ENCODE measurements around the gene PRR7.

Gene PRR7

DNA sequence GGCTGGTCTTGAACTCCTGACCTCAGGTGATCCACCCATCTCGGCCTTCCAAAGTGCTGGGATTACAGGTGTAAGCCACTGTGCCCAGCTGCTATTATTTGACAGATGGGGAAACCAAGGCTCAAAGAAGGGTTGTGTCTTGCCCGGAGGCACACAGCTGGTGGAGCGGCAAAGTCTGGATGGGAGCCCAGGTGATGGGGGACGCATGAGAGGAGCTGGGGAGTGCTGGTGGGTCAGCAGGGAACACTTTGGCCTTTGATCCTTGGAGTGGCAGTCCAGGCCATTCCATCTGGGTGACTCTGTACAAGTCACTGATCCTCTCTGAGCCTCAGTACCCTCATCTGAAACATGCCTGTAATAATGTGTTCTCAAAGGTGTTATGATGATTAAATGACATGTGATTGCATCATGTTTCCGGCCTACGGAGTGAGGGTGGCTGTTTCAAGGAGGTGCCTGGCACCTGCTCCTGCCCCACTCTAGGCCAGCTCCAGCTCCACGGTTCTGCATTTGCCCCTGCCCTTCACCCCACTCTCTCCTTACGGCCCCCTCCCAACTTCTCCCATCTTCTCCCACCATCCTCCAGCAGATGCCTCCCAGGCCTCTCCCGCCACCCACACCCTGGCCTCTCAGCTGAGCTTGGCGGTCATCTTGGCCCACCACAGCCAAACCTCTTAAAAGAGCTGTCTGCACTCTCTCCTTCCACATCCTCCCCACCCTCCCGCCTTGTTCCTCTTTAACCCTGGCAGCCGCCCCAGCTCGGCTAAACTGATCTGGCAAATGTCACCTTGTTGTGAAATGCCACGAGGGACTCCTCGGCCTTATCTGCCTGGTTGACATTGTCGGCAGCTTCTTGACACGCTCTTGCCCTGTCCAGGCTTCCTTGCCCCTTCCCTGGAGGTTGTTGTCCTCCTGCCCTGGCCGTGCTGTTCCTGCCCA, 32.4 kb downstream of the PRR7 start (continued):
- TF ChIP-seq KLF17 (tag by site-specific recombination; IDR thresholded peaks at IDR 0.05) (no peak), ZNF544 (tag by site-specific recombination; IDR thresholded peaks at IDR 0.05) (no peak), ZNF221 (tag by site-specific recombination; IDR thresholded peaks at IDR 0.05; ENCODE audit: borderline replicate concordance) (no peak), ZNF701 (tag by site-specific recombination; IDR thresholded peaks at IDR 0.05) (no peak), ZNF629 (tag by site-specific recombination; IDR thresholded peaks at IDR 0.05) (0 out of 2 replicates have a peak, but pooled peaks have one; percentile 20), TRIM28 (IDR thresholded peaks at IDR 0.05; ENCODE audit: borderline replicate concordance, low read length) (no peak), ZNF433 (tag by site-specific recombination; IDR thresholded peaks at IDR 0.05; ENCODE audit: low read depth) (no peak), ZNF280D (tag by site-specific recombination; IDR thresholded peaks at IDR 0.05) (no peak), ZNF140 (tag by site-specific recombination; IDR thresholded peaks at IDR 0.05) (no peak), ZNF48 (tag by site-specific recombination; IDR thresholded peaks at IDR 0.05) (no peak), ZNF639 (tag by site-specific recombination; IDR thresholded peaks at IDR 0.05) (no peak), ZNF585B (tag by site-specific recombination; IDR thresholded peaks at IDR 0.05) (no peak), ZNF311 (tag by site-specific recombination; IDR thresholded peaks at IDR 0.05; ENCODE audit: borderline replicate concordance) (no peak), ZNF10 (tag by site-specific recombination; IDR thresholded peaks at IDR 0.05) (no peak), ZNF350 (tag by site-specific recombination; IDR thresholded peaks at IDR 0.05) (no peak), ZNF239 (tag by site-specific recombination; IDR thresholded peaks at IDR 0.05) (no peak), ZFP41 (tag by site-specific recombination; IDR thresholded peaks at IDR 0.05; ENCODE audit: borderline replicate concordance) (no peak), ZNF211 (tag by site-specific recombination; IDR thresholded peaks at IDR 0.05; ENCODE audit: low read depth) (no peak), MEIS1 (CRISPR knock-in tag; IDR thresholded peaks at IDR 0.05; ENCODE audit: borderline replicate concordance) (no peak), ZNF155 (tag by site-specific recombination; IDR thresholded peaks at IDR 0.05) (no peak), GLI4 (tag by site-specific recombination; IDR thresholded peaks at IDR 0.05) (no peak), SCRT1 (tag by site-specific recombination; IDR thresholded peaks at IDR 0.05; ENCODE audit: borderline replicate concordance) (no peak)
- TF ChIP-seq, protein P1, sequence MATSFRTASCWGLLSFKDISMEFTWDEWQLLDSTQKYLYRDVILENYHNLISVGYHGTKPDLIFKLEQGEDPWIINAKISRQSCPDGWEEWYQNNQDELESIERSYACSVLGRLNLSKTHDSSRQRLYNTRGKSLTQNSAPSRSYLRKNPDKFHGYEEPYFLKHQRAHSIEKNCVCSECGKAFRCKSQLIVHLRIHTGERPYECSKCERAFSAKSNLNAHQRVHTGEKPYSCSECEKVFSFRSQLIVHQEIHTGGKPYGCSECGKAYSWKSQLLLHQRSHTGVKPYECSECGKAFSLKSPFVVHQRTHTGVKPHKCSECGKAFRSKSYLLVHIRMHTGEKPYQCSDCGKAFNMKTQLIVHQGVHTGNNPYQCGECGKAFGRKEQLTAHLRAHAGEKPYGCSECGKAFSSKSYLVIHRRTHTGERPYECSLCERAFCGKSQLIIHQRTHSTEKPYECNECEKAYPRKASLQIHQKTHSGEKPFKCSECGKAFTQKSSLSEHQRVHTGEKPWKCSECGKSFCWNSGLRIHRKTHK (tag by site-specific recombination; IDR thresholded peaks at IDR 0.05): no peak
- TF ChIP-seq, protein P2, sequence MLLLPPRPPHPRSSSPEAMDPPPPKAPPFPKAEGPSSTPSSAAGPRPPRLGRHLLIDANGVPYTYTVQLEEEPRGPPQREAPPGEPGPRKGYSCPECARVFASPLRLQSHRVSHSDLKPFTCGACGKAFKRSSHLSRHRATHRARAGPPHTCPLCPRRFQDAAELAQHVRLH (tag by site-specific recombination; IDR thresholded peaks at IDR 0.05): no peak
- TF ChIP-seq, protein P3, sequence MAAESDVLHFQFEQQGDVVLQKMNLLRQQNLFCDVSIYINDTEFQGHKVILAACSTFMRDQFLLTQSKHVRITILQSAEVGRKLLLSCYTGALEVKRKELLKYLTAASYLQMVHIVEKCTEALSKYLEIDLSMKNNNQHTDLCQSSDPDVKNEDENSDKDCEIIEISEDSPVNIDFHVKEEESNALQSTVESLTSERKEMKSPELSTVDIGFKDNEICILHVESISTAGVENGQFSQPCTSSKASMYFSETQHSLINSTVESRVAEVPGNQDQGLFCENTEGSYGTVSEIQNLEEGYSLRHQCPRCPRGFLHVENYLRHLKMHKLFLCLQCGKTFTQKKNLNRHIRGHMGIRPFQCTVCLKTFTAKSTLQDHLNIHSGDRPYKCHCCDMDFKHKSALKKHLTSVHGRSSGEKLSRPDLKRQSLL (tag by site-specific recombination; IDR thresholded peaks at IDR 0.05): peak; percentile 49; the same call in 1 of the 2 replicates
- TF ChIP-seq, protein P4, sequence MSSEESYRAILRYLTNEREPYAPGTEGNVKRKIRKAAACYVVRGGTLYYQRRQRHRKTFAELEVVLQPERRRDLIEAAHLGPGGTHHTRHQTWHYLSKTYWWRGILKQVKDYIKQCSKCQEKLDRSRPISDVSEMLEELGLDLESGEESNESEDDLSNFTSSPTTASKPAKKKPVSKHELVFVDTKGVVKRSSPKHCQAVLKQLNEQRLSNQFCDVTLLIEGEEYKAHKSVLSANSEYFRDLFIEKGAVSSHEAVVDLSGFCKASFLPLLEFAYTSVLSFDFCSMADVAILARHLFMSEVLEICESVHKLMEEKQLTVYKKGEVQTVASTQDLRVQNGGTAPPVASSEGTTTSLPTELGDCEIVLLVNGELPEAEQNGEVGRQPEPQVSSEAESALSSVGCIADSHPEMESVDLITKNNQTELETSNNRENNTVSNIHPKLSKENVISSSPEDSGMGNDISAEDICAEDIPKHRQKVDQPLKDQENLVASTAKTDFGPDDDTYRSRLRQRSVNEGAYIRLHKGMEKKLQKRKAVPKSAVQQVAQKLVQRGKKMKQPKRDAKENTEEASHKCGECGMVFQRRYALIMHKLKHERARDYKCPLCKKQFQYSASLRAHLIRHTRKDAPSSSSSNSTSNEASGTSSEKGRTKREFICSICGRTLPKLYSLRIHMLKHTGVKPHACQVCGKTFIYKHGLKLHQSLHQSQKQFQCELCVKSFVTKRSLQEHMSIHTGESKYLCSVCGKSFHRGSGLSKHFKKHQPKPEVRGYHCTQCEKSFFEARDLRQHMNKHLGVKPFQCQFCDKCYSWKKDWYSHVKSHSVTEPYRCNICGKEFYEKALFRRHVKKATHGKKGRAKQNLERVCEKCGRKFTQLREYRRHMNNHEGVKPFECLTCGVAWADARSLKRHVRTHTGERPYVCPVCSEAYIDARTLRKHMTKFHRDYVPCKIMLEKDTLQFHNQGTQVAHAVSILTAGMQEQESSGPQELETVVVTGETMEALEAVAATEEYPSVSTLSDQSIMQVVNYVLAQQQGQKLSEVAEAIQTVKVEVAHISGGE (tag by site-specific recombination; conservative IDR thresholded peaks at IDR 0.05; ENCODE audit: low read depth): no peak
